Measurements from ENCODE around the gene KIF1B.

The KIF1B gene

DNA sequence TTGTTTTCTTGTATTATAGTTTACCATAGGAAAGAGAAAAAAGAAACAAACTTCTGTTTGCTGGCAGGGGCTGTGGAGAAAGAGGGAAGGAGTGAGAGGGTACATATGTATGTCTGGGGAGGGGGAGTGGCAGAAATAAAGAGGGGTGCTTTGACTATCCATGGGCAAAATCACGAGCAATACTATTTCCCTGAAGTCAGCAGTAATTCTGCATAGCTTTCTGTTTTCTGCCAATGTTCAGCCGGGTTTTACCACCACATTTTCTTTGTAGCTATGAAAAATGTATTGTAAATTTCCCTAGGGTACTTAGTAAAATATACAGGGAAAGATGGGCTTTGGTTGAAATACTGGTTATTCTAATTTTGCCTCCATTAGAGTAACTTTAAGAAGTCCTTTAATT is 143.3 kb downstream of the KIF1B start:
- TF ChIP-seq, protein P1, sequence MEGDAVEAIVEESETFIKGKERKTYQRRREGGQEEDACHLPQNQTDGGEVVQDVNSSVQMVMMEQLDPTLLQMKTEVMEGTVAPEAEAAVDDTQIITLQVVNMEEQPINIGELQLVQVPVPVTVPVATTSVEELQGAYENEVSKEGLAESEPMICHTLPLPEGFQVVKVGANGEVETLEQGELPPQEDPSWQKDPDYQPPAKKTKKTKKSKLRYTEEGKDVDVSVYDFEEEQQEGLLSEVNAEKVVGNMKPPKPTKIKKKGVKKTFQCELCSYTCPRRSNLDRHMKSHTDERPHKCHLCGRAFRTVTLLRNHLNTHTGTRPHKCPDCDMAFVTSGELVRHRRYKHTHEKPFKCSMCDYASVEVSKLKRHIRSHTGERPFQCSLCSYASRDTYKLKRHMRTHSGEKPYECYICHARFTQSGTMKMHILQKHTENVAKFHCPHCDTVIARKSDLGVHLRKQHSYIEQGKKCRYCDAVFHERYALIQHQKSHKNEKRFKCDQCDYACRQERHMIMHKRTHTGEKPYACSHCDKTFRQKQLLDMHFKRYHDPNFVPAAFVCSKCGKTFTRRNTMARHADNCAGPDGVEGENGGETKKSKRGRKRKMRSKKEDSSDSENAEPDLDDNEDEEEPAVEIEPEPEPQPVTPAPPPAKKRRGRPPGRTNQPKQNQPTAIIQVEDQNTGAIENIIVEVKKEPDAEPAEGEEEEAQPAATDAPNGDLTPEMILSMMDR (IDR thresholded peaks at IDR 0.05; ENCODE audit: control extremely low read depth, extremely low read depth, low read depth, missing control alignments): no peak
- CTCF ChIA-PET: interaction anchor here (2.0 kb wide), 1 partner anchor 12 kb away, joined by 5 read pairs; no protein-coding TSS in a partner anchor
- no peak for DNase-seq (ENCODE audit: extremely low spot score)
- POLR2A ChIA-PET: no interaction called here

DNA sequence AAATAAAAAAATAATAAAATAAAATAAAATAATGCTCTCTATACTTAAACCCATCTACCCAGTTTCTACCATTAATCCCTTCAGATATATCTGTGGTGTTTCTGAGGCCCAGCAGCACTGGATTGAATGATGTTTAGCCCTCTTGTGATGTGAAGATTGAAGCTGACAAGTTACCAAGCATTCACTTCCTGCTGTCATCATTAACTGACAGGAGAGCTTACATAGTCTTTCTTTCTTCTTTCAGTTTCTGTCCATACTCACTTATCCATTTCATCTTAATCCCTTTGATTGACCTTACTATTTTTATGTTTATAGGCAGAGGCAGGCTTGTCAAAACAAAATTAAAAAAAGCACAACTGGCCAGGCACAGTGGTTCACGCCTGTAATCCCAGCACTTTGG is 149.7 kb downstream of the KIF1B start:
- TF ChIP-seq, protein P1 (IDR thresholded peaks at IDR 0.05; ENCODE audit: control extremely low read depth, extremely low read depth, low read depth, missing control alignments): no peak
- CTCF ChIA-PET: no interaction called here
- DNase-seq (ENCODE audit: extremely low spot score): no peak
- POLR2A ChIA-PET: no interaction called here

DNA sequence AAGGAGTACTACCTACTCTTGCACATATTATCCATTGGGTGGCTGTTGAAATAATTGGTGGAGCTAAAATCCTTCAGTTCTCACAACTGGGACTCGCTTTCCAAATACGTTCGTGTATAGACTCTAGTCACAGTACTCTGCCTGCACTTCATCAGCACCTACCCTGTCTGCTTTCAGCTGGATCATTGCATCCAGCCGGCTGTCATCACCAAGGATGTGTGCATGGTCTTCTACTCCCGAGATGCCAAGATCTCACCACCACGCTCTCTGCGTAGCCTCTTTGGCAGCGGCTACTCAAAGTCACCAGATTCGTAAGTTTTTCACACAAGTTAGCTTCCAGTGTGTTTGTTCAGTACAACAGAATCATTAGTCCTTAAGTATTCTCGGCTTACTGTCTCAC is 151.1 kb downstream of the KIF1B start:
- TF ChIP-seq, protein P1 (IDR thresholded peaks at IDR 0.05; ENCODE audit: control extremely low read depth, extremely low read depth, low read depth, missing control alignments): no peak
- ChIA-PET CTCF (interaction anchor here (1.4 kb wide), 1 partner anchor 14 kb away, joined by 4 read pairs; no protein-coding TSS in a partner anchor), POLR2A (no interaction called here)
- no peak for DNase-seq (ENCODE audit: extremely low spot score)

DNA sequence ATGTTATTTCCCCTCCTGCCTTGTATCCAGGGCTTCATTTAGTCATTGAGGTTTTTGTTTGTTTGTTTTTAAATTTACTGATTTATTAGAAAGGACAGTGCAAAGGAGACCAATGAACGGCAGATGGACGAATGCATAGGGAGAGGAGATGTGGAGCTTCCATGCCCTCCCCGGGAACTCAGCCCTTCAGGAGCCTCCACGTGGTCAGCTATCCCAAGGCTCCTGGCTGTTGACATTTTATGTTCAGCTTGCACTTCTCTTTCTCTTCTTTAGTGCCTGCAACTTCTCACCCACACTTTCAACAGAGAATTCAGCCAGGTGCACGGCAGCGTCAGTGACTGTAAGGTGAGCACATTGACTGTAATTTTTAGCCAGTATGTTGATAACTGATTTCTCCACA is 157.8 kb downstream of the KIF1B start:
- TF ChIP-seq, protein P1 (IDR thresholded peaks at IDR 0.05; ENCODE audit: control extremely low read depth, extremely low read depth, low read depth, missing control alignments): no peak
- POLR2A ChIA-PET: no interaction called here
- DNase-seq (ENCODE audit: extremely low spot score): no peak
- CTCF ChIA-PET: interaction anchor here (1.3 to 2.5 kb wide), 2 partner anchors 12 to 127 kb away, joined by 5 to 6 read pairs; no protein-coding TSS in a partner anchor

DNA sequence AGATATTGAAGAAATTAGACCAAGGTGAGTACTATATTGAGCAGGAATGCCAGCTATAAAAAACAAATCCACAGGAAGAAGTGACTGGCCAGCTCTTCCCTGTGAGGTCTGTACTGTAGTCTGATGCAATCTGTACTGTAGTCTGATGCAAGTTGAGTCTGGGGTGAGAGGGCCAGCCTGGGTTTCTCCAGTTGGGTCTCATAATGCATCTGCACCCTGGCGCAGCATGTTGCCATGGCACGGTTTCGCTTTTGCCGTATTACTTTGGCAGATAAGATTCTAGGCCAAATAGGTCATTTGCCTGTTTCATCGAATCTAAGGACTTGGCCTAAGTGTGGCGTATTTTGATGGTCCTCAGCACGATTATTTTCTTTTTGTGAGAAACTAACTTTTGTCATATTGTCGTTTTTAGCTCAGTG is 164.1 kb downstream of the KIF1B start:
- TF ChIP-seq, protein P1 (IDR thresholded peaks at IDR 0.05; ENCODE audit: control extremely low read depth, extremely low read depth, low read depth, missing control alignments): no peak
- ChIA-PET CTCF (interaction anchor here (0.8 to 1.7 kb wide), 2 partner anchors 12 to 120 kb away, joined by 3 to 4 read pairs; no protein-coding TSS in a partner anchor), POLR2A (no interaction called here)
- DNase-seq (ENCODE audit: extremely low spot score): no peak

DNA sequence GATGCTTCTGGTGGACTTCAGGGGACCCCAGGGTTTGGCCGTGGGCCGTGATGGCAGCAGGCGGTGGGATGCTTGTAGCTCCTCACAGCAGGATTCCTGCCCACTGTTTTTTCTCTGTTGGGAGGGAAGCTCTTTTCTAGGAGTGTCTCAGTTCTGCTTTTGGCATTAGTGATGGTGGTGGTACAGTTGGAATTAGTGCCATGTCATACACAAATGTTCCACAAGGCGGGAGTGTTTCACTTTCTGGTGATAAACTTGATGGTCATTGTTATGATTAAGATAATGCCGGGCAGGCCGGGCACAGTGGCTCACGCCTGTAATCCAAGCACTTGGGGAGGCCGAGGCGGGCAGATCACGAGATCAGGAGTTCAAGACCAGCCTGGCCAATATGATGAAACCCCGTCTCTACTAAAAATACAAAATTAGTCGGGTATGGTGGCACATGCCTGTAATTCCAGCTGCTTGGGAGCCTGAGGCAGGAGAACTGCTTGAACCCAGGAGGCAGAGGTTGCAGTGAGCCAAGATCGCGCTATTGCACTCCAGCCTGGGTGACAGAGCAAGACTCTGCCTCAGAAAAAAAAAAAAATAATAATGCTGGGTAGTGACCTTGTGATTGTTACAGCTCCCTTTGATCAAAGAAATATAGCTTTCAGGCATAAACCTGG is 167.1 kb downstream of the KIF1B start:
- ChIA-PET CTCF (interaction anchor here (0.6 to 2.3 kb wide), 24 partner anchors 10 to 183 kb away, joined by 3 to 20 read pairs (median 3); partner anchors contain the start of genes CENPS, KIF1B and PGD), POLR2A (interaction anchor here (0.6 kb wide), 1 partner anchor 351 kb away, joined by 5 read pairs; no protein-coding TSS in a partner anchor)
- TF ChIP-seq, protein P1 (IDR thresholded peaks at IDR 0.05; ENCODE audit: control extremely low read depth, extremely low read depth, low read depth, missing control alignments): peak; percentile 65
- peak; percentile 52 for DNase-seq (ENCODE audit: extremely low spot score)
